Right renal pelvis (tissue), 4 donors: ENCODE data around the gene COL5A1. TPM values are rescaled to one million over a fixed set of nuclear protein-coding genes. Genes with fewer than 3 reads are reported as not detected.

Experiments
- DNase-seq, 4 donors: peaks; one replicate each; pipeline ENCODE4 v3.0.0-alpha.2; 2013; ENCODE audit warnings: low read depth in 4 of 4, low spot score in 3 of 4, missing footprints in 1 of 4
- polyA plus RNA-seq, 4 donors: library from polyadenylated mRNA; unstranded; fragments of 120-200 nt; gene quantifications; one replicate each; pipeline ENCODE4 v1.2.1, GENCODE V29; 2013; ENCODE audit not compliant: insufficient read length in 4 of 4

Gene COL5A1
- polyA plus RNA-seq, 4 donors = 99.9 to 133 (median 101) TPM

DNA sequence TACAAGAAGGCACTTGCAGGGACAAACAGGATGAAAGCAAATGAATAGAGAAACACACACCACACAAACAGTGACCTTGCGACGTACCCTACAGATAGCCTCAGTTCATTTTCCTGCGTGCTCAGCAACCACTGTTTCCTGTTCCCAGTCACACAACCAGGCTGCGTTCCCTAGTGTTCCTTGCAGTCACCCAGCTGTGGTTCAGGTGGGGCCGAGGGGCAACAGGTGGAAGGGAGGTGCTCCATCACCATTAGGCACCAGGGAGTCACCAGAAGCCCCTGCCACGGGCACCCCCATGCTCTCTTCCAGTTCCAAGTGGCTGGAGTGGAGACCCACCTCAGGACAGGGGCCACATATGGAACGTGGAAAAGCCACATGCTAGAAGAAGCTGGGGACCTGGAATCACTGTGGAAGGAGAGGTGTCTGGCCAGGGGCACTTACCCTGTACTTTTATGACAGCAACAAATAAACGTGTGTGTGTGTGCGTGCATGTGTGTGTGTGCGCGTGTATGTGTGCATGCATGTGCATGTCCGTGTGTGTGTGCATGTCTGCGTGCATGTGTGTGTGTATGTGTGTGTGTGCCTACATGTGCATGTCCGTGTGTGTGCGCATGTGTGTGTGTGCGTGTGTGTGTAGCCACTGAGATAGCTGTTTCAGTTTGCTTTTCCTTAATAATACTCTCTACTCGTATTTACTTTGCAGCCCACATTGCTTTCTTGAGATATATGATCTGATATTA is 220.2 kb downstream of the COL5A1 start:
- no peak for DNase-seq

DNA sequence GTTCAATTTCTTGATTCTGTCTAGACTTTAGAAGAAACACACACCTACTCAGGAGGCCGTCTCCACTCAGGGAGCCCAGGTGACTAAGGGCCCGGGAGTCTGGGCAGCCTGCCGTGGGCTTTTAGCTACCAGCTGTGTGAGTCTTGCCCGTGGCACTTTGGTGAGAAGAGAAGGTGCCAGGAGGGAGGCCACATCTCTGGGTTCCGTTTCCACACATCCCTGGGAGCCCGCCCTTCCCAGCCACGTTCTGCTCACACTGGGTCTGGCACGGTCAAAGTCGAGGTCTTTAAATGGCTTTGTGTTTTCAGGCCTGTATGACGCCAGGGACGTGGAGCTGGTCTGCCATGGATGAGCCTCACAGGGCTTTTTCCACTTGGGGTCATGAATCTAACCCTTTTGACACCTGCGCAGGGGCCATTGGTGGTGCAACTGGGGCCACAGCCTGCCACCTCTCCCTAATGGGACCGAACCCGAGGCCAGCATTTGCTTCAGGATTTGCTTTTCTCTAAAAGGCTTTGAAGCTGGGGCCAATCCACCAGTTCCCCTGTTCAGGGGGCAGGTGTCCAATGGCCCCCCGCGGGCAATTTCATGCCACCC is 221.8 kb downstream of the COL5A1 start:
- no peak for DNase-seq

GRCh38 chr9:134863941-134864820 is 222.6 kb downstream of the COL5A1 start:
- no peak for DNase-seq

DNA sequence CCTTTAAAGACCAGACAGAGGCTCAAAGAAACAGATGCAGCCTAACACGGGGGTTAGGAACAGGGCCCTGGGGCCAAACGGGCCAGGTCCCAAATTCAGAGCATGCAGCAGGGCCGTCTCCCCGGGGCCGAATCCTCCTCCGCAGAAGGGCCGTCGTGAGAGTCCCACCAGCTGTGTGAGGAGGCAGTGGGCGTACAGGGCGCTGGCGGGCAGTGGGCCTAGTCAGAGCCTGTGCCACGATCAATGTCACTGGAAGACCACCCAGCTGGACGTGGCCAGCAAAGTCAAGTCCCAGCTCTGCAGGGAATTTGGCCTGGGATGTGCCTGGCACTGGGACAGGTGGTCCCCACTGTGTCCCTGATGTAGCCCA is 223.2 kb downstream of the COL5A1 start:
- DNase-seq = no peak

DNA sequence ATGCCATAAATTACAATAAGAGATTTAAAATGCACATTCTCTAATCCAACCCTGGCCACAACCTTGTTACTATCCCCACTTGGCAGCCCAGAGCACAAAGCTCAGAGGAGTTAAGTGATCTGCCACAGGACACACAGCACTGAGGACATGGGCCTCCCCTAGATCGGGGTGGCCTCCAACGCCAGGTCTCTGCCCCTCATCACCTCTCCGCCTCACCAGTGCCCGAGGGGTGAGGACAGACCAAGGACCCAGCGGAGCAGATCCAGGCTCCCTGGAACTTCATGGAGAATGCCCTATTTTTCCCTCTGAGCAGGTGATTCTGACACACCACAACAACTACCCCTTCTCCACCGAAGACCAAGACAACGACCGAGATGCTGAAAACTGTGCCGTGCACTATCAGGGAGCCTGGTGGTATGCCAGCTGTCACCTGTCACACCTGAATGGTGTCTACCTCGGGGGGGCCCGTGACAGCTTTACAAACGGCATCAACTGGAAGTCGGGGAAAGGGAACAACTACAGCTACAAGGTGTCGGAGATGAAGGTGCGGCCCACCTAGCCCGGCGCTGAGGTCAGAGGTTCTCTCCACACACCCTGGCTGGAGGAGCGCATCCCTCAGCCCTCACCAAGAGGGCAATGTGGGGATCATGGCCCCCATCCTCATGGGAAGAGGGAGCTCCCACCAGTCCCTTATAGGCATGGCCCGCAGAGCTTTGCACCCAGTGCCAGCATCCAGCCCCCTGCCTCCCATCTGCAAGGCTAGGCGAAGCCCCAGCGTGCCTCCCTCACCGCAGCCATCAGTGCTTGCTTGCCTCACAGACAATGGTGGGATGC is 226.5 kb downstream of the COL5A1 start:
- no peak for DNase-seq

GRCh38 chr9:134868751-134869553 is 227.3 kb downstream of the COL5A1 start:
- no peak for DNase-seq

GRCh38 chr9:134869554-134870300 is 228.1 kb downstream of the COL5A1 start:
- DNase-seq = no peak

- no peak for DNase-seq
Observed at GRCh38 chr9:134870301-134870694, 228.7 kb downstream of the COL5A1 start.

DNA sequence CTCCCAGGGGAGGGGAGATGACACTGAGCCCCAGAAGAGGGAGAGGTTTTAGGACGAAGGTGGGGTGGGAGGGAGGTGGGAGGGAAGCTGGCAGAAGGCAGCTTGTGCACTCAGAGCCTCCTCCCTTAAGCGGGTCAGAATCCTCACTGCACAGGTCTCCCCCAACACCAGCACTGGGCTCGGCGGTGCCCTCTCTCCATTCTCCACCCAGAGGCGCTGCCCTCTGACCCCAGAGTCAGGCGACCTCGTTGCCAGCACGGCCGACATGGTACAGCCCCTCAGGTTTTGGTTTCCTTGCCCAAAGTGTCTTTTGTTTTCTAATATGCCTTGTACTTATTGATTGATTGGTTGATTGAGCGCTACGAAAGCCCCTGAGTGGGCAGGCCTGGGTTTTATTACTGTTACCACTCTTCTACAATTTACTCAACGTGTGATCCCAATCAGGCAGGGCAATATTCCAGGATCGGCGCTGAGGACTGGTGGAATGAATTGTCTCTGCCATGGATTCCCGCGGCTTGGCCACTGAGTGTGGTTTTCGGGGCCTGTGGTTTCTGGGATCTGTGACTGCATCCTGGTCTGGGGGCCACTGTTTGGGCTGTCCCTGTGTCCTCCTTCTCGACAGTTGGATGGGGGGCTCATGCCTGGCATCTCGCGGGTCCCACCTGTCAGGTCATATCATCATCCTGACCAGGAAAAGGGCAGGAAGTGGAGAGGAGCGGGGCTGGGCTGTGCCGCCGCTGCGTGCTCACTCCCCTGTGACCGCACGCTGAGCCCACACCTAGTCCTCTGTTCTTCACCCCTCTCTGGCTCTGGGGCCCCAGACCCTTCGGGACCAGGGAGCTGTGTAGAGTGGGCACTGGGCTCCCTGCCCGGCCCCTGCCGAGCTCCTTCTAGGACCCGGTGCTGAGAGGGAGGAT is 229.4 kb downstream of the COL5A1 start:
- DNase-seq = no peak

GRCh38 chr9:134871697-134872340 is 230.2 kb downstream of the COL5A1 start:
- DNase-seq = peak; percentile 37 to 61 (median 49)

- no peak for DNase-seq
Observed at GRCh38 chr9:134872482-134873231, 231.1 kb downstream of the COL5A1 start.

DNA sequence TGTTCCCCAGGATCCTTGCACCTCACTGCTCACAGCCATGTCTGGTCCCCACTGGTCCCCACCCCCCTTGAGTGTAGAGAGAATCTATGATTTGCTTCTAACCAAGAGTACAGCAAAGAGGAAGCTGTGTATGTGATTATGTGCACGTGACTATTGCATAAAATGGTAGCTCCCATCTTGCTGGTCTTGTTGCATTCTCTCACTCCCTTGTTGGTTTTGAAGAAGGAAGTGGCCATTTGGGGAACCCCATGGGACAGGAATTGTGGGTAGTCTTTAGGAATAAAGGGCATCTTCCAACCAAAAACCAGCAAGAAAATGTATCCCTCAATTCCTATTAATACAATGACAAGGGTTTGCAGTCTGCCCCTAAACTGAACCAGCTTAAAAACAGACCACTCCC is 233.8 kb downstream of the COL5A1 start:
- no peak for DNase-seq

- DNase-seq = no peak
Observed at GRCh38 chr9:134877541-134877940, 235.9 kb downstream of the COL5A1 start.

DNA sequence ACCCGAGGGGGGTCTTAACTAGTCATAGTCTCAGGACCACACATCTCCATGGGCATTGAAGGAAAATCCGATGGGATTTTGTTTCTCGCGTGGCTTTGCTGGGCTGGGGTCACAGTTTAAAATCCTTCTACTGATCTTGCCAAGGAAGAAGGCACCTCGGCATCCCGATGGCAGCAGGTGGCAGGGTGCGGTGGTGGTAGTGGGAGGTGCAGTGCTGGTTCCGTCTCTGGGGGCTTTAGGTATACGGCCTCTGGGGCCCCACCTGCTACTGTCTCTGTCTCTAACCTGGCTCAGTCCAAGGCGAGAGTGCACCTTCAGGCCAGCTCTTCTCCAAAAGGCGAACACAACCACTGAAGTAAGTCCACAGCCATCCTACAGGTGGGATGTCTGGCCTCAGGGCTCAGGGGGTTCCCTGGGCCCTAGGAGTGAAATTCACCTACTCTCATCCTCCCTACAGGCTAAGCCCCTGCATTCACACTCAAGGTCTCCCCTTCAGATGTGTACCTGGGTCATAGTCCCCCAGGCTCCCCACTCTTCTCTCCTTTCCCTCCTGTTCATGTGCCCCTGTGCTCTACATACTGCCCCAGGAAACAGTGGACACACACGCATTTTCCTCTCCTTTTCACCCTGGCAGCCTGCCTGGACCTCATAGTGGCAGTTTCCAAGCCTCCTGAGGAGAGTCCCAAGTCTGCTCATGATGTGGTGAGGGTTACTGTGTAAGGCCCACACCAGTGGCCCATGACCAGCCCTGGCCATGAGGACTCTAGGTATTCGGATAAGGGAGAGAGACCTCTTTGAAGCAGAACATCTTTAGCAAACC is 238.3 kb downstream of the COL5A1 start:
- no peak for DNase-seq

- no peak for DNase-seq
Observed at GRCh38 chr9:134880484-134881312, 239.1 kb downstream of the COL5A1 start, which contains the start of gene FCN2. TSS of gene FCN2 (plus strand) at chr9:134880810. CDS start at chr9:134880822, 12 bp downstream.
